H1 (cell line): Measurements from ENCODE around the gene SLC37A3. TPM values are rescaled to one million over a fixed set of nuclear protein-coding genes. Genes with fewer than 3 reads are reported as not detected.

Experiments
- CTCF ChIA-PET: fragments of 300-600 bp; sonication (Branson Sonifier 250); formaldehyde crosslinking; loops from one replicate; lab custom pipeline; 2021; ENCODE audit not compliant: partially characterized antibody; lab: Charles Lee
- POLR2A ChIA-PET: fragments of 300-600 bp; sonication (Branson Sonifier 250); formaldehyde crosslinking; loops from one replicate; lab custom pipeline; 2021; ENCODE audit warnings: inconsistent platforms; ENCODE audit not compliant: partially characterized antibody; lab: Charles Lee
- DNase-seq, 2 experiments: peaks; one replicate each; pipeline versions ENCODE4 v3.0.0 to v3.0.0-alpha.2; 2010 to 2022; ENCODE audit warnings: low spot score in 2 of 2, low read depth in 1 of 2, mixed read lengths in 1 of 2
- FAIRE-seq: peaks from 2 replicates; lab custom pipeline; 2011; peaks lifted over from hg19 to GRCh38; lab: Jason Lieb, UNC
- H2AFZ ChIP-seq: 2 replicates; pipeline ENCODE4 v1.8.1; 2012; ENCODE audit warnings: low read length, inconsistent platforms
- H2AK5ac ChIP-seq: 2 replicates; pipeline ENCODE4 v1.6.1; 2013; ENCODE audit warnings: low read depth, low read length
- H2BK120ac ChIP-seq: replicated peaks from 2 replicates; pipeline ENCODE3; 2013; ENCODE audit warnings: low read depth, low read length, inconsistent platforms
- H2BK12ac ChIP-seq: 2 replicates; pipeline ENCODE4 v1.6.1; 2013; ENCODE audit warnings: low read depth, low read length
- H2BK15ac ChIP-seq: 2 replicates; pipeline ENCODE4 v1.6.1; 2013; ENCODE audit warnings: low read length
- H2BK20ac ChIP-seq: 2 replicates; pipeline ENCODE4 v1.6.1; 2013; ENCODE audit warnings: low read length
- H2BK5ac ChIP-seq: 2 replicates; pipeline ENCODE4 v1.6.1; 2013; ENCODE audit warnings: low read depth, low read length
- H3K14ac ChIP-seq: 2 replicates; pipeline ENCODE4 v1.6.1; 2013; ENCODE audit warnings: inconsistent platforms; ENCODE audit not compliant: insufficient read length
- H3K18ac ChIP-seq: 2 replicates; pipeline ENCODE4 v1.6.1; 2013; ENCODE audit warnings: low read length; ENCODE audit errors: extremely low read depth
- H3K23ac ChIP-seq: 2 replicates; pipeline ENCODE4 v1.6.1; 2013; ENCODE audit warnings: inconsistent platforms; ENCODE audit not compliant: insufficient read length
- H3K23me2 ChIP-seq: 2 replicates; pipeline ENCODE4 v1.6.1; 2013; ENCODE audit warnings: low read depth, low read length
- H3K27ac ChIP-seq: 2 replicates; pipeline ENCODE4 v1.6.1; 2011; ENCODE audit warnings: low read depth, low read length, inconsistent platforms
- H3K27me3 ChIP-seq, 4 experiments: replicated peaks in 1 of 4; 1 replicate in 1 of 4; 2 replicates in 3 of 4; pipeline versions ENCODE4 v1.6.1 to v1.8.1; 2011 to 2013; ENCODE audit warnings: low read length in 3 of 4, mild to moderate bottlenecking in 3 of 4, inconsistent platforms in 2 of 4, mixed read lengths in 2 of 4, moderate library complexity in 1 of 4; ENCODE audit not compliant: control insufficient read depth in 3 of 4, insufficient read depth in 3 of 4; ENCODE audit errors: extremely low read depth in 1 of 4
- H3K36me3 ChIP-seq, 4 experiments: 2 replicates each; pipeline versions ENCODE4 v1.6.1 to v1.8.1; 2011 to 2013; ENCODE audit warnings: mild to moderate bottlenecking in 4 of 4, low read length in 3 of 4, moderate library complexity in 2 of 4, control low read depth in 1 of 4, inconsistent platforms in 1 of 4; ENCODE audit not compliant: insufficient read depth in 4 of 4, control insufficient read depth in 2 of 4
- H3K4ac ChIP-seq: replicated peaks from 2 replicates; pipeline ENCODE3; 2013; ENCODE audit warnings: low read length, low read depth, mixed read lengths, inconsistent platforms; ENCODE audit not compliant: insufficient read length
- H3K4me1 ChIP-seq, 4 experiments: replicated peaks in 1 of 4; 1 replicate in 1 of 4; 2 replicates in 3 of 4; pipeline versions ENCODE4 v1.6.1 to v1.8.1; 2011 to 2013; ENCODE audit warnings: low read length in 3 of 4, inconsistent platforms in 2 of 4, mixed read lengths in 1 of 4; ENCODE audit not compliant: insufficient read depth in 4 of 4, control insufficient read depth in 3 of 4
- H3K4me2 ChIP-seq, 2 experiments: 2 replicates each; pipeline versions ENCODE4 v1.6.1 to v1.8.1; 2011 to 2013; ENCODE audit warnings: low read depth in 2 of 2, low read length in 2 of 2, control low read depth in 1 of 2, inconsistent platforms in 1 of 2, mild to moderate bottlenecking in 1 of 2; ENCODE audit not compliant: insufficient read depth in 1 of 2
- H3K4me3 ChIP-seq, 4 experiments: fragments of 200-600, 300-600 bp in 1 of 4; sonication (generic), shearing (Covaris generic), sonication (Bioruptor Twin) in 1 of 4; 2 replicates each; pipeline versions ENCODE4 v1.5.1 to v1.8.1; 2011 to 2016; ENCODE audit warnings: low read length in 4 of 4, low read depth in 3 of 4, control low read depth in 2 of 4, inconsistent platforms in 2 of 4, mild to moderate bottlenecking in 2 of 4, mixed read lengths in 1 of 4, moderate library complexity in 1 of 4; ENCODE audit not compliant: insufficient read depth in 2 of 4; ENCODE audit errors: extremely low read depth in 1 of 4
- H3K56ac ChIP-seq: replicated peaks from 2 replicates; pipeline ENCODE3; 2013; ENCODE audit warnings: low read depth, mild to moderate bottlenecking, mixed read lengths, low read length, inconsistent platforms; ENCODE audit not compliant: insufficient read length
- H3K79me1 ChIP-seq: 2 replicates; pipeline ENCODE4 v1.6.1; 2013; ENCODE audit warnings: low read depth, low read length, control low read depth
- H3K79me2 ChIP-seq, 2 experiments: 2 replicates each; pipeline versions ENCODE4 v1.6.1 to v1.8.1; 2012 to 2013; ENCODE audit warnings: low read length in 2 of 2, mild to moderate bottlenecking in 2 of 2, inconsistent platforms in 1 of 2; ENCODE audit not compliant: insufficient read depth in 2 of 2, control insufficient read depth in 1 of 2
- H3K9ac ChIP-seq, 4 experiments: replicated peaks in 1 of 4; 1 replicate in 1 of 4; 2 replicates in 3 of 4; pipeline versions ENCODE4 v1.6.1 to v1.8.1; 2011 to 2013; ENCODE audit warnings: low read depth in 3 of 4, low read length in 3 of 4, control low read depth in 2 of 4, mild to moderate bottlenecking in 2 of 4, moderate library complexity in 2 of 4, inconsistent platforms in 1 of 4; ENCODE audit errors: extremely low read depth in 1 of 4
- H3K9me3 ChIP-seq, 2 experiments: 2 replicates each; pipeline versions ENCODE4 v1.6.1 to v1.8.1; 2012 to 2013; ENCODE audit warnings: mild to moderate bottlenecking in 2 of 2, moderate library complexity in 2 of 2, control low read depth in 1 of 2, inconsistent platforms in 1 of 2, low read depth in 1 of 2, low read length in 1 of 2, mixed read lengths in 1 of 2; ENCODE audit not compliant: insufficient read depth in 2 of 2
- H4K20me1 ChIP-seq, 2 experiments: replicated peaks in 1 of 2; 2 replicates each; pipeline versions ENCODE3 to v1.8.1; 2011 to 2013; ENCODE audit warnings: inconsistent platforms in 2 of 2, low read length in 2 of 2, mild to moderate bottlenecking in 1 of 2; ENCODE audit not compliant: insufficient read depth in 2 of 2, control insufficient read depth in 1 of 2
- H4K5ac ChIP-seq: 2 replicates; pipeline ENCODE4 v1.6.1; 2013; ENCODE audit warnings: low read length, low read depth, mixed read lengths, inconsistent platforms; ENCODE audit not compliant: insufficient read length
- H4K8ac ChIP-seq: 2 replicates; pipeline ENCODE4 v1.8.0; 2013; ENCODE audit warnings: mild to moderate bottlenecking, moderate library complexity, low read length, inconsistent platforms; ENCODE audit not compliant: insufficient read depth; ENCODE audit errors: extremely low read depth
- H4K91ac ChIP-seq: replicated peaks from 2 replicates; pipeline ENCODE3; 2013; ENCODE audit warnings: low read length, mixed read lengths, inconsistent platforms; ENCODE audit not compliant: insufficient read length
- BCL11A ChIP-seq, 2 experiments: IDR thresholded peaks; one replicate each; pipeline ENCODE4 v1.6.1; 2011; ENCODE audit warnings: low read depth in 2 of 2, low read length in 2 of 2, mild to moderate bottlenecking in 2 of 2
- CBX5 ChIP-seq: fragments of 300-800, 300-1000 bp; sonication (generic); IDR thresholded peaks from 2 replicates; pipeline ENCODE4 v1.7.1; 2016; ENCODE audit warnings: antibody characterized with exemption, low read length, low read depth
- CHD2 ChIP-seq: IDR thresholded peaks from 2 replicates; pipeline ENCODE4 v1.6.1; 2012; ENCODE audit warnings: low read length, improper control_type of control experiment
- CREB1 ChIP-seq: IDR thresholded peaks from 2 replicates; pipeline ENCODE4 v1.6.1; 2012; ENCODE audit warnings: inconsistent platforms
- CTBP2 ChIP-seq: IDR thresholded peaks from 2 replicates; pipeline ENCODE4 v1.7.0; 2011; ENCODE audit warnings: borderline replicate concordance, mild to moderate bottlenecking, moderate library complexity, mixed read lengths, low read length; ENCODE audit not compliant: insufficient read depth, insufficient read length
- EZH2 ChIP-seq: fragments of 200-600 bp; sonication (generic); IDR thresholded peaks from 2 replicates; pipeline ENCODE4 v1.7.1; 2012; ENCODE audit warnings: low read depth, mild to moderate bottlenecking, moderate library complexity, low read length, inconsistent platforms; ENCODE audit not compliant: severe bottlenecking
- HDAC6 ChIP-seq: IDR thresholded peaks from one replicate; pipeline ENCODE4 v1.7.1; 2012; ENCODE audit warnings: low read depth, mild to moderate bottlenecking, inconsistent platforms, low read length, moderate library complexity
- JUND ChIP-seq: IDR thresholded peaks from 2 replicates; pipeline ENCODE4 v1.6.1; 2011; ENCODE audit warnings: mild to moderate bottlenecking, improper control_type of control experiment, low read length
- KDM1A ChIP-seq: fragments of 200-600, 300-600 bp; sonication (generic); IDR thresholded peaks from 2 replicates; pipeline ENCODE4 v1.7.1; 2016; ENCODE audit warnings: mild to moderate bottlenecking, low read length, borderline replicate concordance
- SIRT6 ChIP-seq: IDR thresholded peaks from one replicate; pipeline ENCODE4 v1.7.1; 2012; ENCODE audit warnings: low read length, inconsistent platforms
- SRF ChIP-seq: IDR thresholded peaks from 2 replicates; pipeline ENCODE4 v1.6.1; 2011; ENCODE audit warnings: mild to moderate bottlenecking, low read depth, low read length, moderate library complexity
- SUZ12 ChIP-seq: fragments of 200-600 bp; sonication (generic); IDR thresholded peaks from 2 replicates; pipeline ENCODE4 v1.6.1; 2012; ENCODE audit warnings: mild to moderate bottlenecking, inconsistent platforms, low read length, moderate library complexity, mixed read lengths
- ZNF274 ChIP-seq: IDR thresholded peaks from 2 replicates; pipeline ENCODE4 v1.7.0; 2012; ENCODE audit warnings: low read length, borderline replicate concordance; ENCODE audit errors: extremely low read depth
- whole genome bisulfite sequencing, 2 experiments: shearing (Covaris generic) in 1 of 2; methylation state at CpG; one replicate each; pipeline versions ENCODE4 v1.1.6 to v1.1.7; 2013 to 2015; ENCODE audit warnings: low lambda C conversion rate in 2 of 2, mixed read lengths in 2 of 2, inconsistent platforms in 1 of 2, low coverage in 1 of 2, missing lambda C conversion rate in 1 of 2; ENCODE audit not compliant: insufficient replicate concordance in 2 of 2, insufficient coverage in 1 of 2, insufficient read length in 1 of 2; ENCODE audit errors: extremely low coverage in 1 of 2, missing lambda C conversion rate in 1 of 2; 5-methylcytosine and 5-hydroxymethylcytosine counted together
- polyA plus RNA-seq, 7 experiments: library from polyadenylated mRNA; depleted of rRNA in 3 of 7; stranded (reverse) in 5 of 7; unstranded in 2 of 7; fragments of >200 nt in 5 of 7; fragments of 200-250 nt in 2 of 7; gene quantifications; 1 replicate in 5 of 7; 2 replicates in 1 of 7; 4 replicates in 1 of 7; pipeline versions ENCODE4 v1.2.1 to v1.2.3, GENCODE V29; 2011 to 2013; ENCODE audit warnings: missing spikeins in 2 of 7, mixed read lengths in 2 of 7
- total RNA-seq: library from RNA; stranded (reverse); fragmentation: NEBNext Ultra II Directional; extraction: Animal tissue kit (Norgen Biotek cat#: 25700); gene quantifications from 2 replicates; pipeline ENCODE4 v1.2.1, GENCODE V29; 2021
- TF ChIP-seq, protein P1 (sequence below): IDR thresholded peaks from 2 replicates; pipeline ENCODE4 v1.6.1; 2011; ENCODE audit warnings: low read length, improper control_type of control experiment

Gene SLC37A3
- total and polyA plus RNA-seq, 2 of the 8 experiments (the other 6 are each of a cell fraction or from before 2014, with no cell fraction given), result 58.2 to 71.0 TPM

GRCh38 chr7:140415361-140415760 is 17.0 kb upstream of the SLC37A3 start:
- ChIA-PET POLR2A (no interaction called here), CTCF (interaction anchor here (1.2 kb wide), 2 partner anchors 13 to 31 kb away, joined by 3 read pairs; no protein-coding TSS in a partner anchor)
- Histone ChIP-seq H2BK12ac (no peak overlapping the region), H4K91ac (no peak overlapping the region), H2BK15ac (no peak overlapping the region), H3K27ac (no peak overlapping the region), H3K14ac (no peak overlapping the region), H2BK5ac (no peak overlapping the region), H3K4me1 (no peaks in the 10 kb centered on the region), H3K79me1 (no peaks in the 10 kb centered on the region), H3K23me2 (0 out of 2 replicates have a peak, but pooled peaks cover under 1% of the 10 kb centered on the region), H2AK5ac (no peak overlapping the region), H3K4ac (no peak overlapping the region), H3K27me3 (no peaks in the 10 kb centered on the region), H3K36me3 (peaks cover 0 to 3% (median 0%) of the 10 kb centered on the region in 4 experiments; a peak in 1 of 8 replicates), H3K79me2 (no peaks in the 10 kb centered on the region), H3K4me3 (no peak overlapping the region), H4K5ac (no peak overlapping the region), H2AFZ (no peak overlapping the region), H3K9me3 (no peaks in the 10 kb centered on the region), H3K18ac (no peak overlapping the region), H4K20me1 (peaks cover 0 to 2% of the 10 kb centered on the region in 2 experiments), H3K9ac (no peak overlapping the region), H2BK20ac (no peak overlapping the region), H4K8ac (no peak overlapping the region), H2BK120ac (no peak overlapping the region), H3K4me2 (no peak overlapping the region), H3K56ac (no peak overlapping the region), H3K23ac (no peak overlapping the region)
- DNase-seq (no peak), FAIRE-seq (no peak)
- 91% methylated on average over 3 of the region's 3 CpGs; no CpG with 5 or more reads in 1 of the 2 experiments for WGBS, 2 experiments
- TF ChIP-seq, protein P1, sequence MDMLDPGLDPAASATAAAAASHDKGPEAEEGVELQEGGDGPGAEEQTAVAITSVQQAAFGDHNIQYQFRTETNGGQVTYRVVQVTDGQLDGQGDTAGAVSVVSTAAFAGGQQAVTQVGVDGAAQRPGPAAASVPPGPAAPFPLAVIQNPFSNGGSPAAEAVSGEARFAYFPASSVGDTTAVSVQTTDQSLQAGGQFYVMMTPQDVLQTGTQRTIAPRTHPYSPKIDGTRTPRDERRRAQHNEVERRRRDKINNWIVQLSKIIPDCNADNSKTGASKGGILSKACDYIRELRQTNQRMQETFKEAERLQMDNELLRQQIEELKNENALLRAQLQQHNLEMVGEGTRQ, result no peak
- TF ChIP-seq CTBP2 (no peak), ZNF274 (no peak), HDAC6 (no peak), SUZ12 (no peak), KDM1A (no peak), EZH2 (no peak), JUND (no peak), CHD2 (no peak), CREB1 (no peak), SIRT6 (no peak), CBX5 (no peak), BCL11A (IDR thresholded peaks at IDR 0.05; ENCODE audit: low read depth in 2 of 2, low read length in 2 of 2) (no peak), SRF (no peak)
